ENCODE results near the gene TMTC1.

TMTC1 gene

DNA sequence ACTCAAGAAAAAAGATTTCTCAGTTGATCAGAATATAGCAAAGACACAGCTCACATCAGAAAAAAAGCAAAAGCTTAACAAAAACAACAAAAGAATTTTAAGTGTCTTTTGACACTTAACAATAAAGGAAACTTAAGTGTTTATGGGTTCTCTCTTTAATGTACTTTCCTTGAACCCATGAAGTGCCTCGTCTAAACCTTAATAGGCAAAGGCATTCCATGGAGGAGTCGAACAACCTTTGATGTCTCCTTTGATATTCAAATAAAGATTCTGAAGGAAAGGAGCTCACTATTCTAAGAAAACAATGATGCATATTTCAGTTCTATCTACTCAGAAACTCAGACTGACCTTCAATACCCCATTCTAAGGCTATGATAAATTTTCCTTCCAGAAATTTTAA is 116.7 kb downstream of the TMTC1 start:
- TF ChIP-seq, protein P1, sequence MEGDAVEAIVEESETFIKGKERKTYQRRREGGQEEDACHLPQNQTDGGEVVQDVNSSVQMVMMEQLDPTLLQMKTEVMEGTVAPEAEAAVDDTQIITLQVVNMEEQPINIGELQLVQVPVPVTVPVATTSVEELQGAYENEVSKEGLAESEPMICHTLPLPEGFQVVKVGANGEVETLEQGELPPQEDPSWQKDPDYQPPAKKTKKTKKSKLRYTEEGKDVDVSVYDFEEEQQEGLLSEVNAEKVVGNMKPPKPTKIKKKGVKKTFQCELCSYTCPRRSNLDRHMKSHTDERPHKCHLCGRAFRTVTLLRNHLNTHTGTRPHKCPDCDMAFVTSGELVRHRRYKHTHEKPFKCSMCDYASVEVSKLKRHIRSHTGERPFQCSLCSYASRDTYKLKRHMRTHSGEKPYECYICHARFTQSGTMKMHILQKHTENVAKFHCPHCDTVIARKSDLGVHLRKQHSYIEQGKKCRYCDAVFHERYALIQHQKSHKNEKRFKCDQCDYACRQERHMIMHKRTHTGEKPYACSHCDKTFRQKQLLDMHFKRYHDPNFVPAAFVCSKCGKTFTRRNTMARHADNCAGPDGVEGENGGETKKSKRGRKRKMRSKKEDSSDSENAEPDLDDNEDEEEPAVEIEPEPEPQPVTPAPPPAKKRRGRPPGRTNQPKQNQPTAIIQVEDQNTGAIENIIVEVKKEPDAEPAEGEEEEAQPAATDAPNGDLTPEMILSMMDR (IDR thresholded peaks at IDR 0.05; ENCODE audit: control insufficient read depth, extremely low read depth, insufficient read depth) = no peak
- DNase-seq (ENCODE audit: low read depth) = no peak

DNA sequence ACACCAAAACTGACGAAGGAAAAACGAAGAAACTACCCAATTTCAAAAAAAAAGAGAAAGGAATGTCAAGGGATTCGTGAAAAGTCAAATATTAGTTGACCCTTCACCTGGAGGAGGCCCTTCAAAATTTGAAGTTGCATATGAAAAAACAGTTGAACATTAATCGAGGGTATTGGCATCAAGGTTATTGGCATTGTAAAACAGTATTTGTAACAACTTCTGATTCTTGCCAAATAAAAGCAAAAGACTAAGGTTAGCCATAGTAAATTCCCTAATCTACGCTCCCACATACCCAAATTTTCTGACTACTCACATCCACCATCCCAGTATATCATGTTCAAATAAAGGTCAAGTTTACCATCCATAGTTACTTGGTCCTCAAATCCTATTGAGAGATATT is 118.6 kb downstream of the TMTC1 start:
- TF ChIP-seq, protein P1 (IDR thresholded peaks at IDR 0.05; ENCODE audit: control insufficient read depth, extremely low read depth, insufficient read depth) = no peak
- no peak for DNase-seq (ENCODE audit: low read depth)
- H3K4me3 ChIP-seq (ENCODE audit: low read depth, low read length) = no peak overlapping the region

More for the DNA sequence above, 116.7 kb downstream of the TMTC1 start:
- no peak overlapping the region for H3K4me3 ChIP-seq (ENCODE audit: low read depth, low read length)

- no peak overlapping the region for H3K4me3 ChIP-seq (ENCODE audit: low read depth, low read length)
- TF ChIP-seq, protein P1 (IDR thresholded peaks at IDR 0.05; ENCODE audit: control insufficient read depth, extremely low read depth, insufficient read depth) = no peak
- no peak for DNase-seq (ENCODE audit: low read depth)
Observed at GRCh38 chr12:29662734-29663323, 120.9 kb downstream of the TMTC1 start.

DNA sequence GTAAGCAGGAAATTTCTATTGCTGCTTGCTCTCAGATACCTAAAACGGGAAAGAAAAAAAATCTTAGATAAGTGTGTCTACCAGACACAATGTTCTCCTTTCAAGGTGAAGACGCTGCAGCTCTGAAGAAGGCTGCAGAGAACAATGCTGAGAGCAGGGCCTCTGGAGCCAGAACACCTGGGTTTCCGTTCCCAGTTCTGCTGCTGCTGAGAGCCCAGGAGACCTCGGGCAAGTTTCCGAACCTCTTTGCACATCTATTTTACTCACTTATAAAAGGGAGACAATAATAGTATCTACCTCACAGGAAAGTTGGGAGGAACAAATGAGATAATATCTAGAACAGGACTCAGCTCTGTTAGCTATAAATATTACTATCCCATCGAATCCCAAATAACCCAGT is 122.9 kb downstream of the TMTC1 start:
- DNase-seq (ENCODE audit: low read depth) = no peak
- no peak overlapping the region for H3K4me3 ChIP-seq (ENCODE audit: low read depth, low read length)
- TF ChIP-seq, protein P1 (IDR thresholded peaks at IDR 0.05; ENCODE audit: control insufficient read depth, extremely low read depth, insufficient read depth) = no peak

DNA sequence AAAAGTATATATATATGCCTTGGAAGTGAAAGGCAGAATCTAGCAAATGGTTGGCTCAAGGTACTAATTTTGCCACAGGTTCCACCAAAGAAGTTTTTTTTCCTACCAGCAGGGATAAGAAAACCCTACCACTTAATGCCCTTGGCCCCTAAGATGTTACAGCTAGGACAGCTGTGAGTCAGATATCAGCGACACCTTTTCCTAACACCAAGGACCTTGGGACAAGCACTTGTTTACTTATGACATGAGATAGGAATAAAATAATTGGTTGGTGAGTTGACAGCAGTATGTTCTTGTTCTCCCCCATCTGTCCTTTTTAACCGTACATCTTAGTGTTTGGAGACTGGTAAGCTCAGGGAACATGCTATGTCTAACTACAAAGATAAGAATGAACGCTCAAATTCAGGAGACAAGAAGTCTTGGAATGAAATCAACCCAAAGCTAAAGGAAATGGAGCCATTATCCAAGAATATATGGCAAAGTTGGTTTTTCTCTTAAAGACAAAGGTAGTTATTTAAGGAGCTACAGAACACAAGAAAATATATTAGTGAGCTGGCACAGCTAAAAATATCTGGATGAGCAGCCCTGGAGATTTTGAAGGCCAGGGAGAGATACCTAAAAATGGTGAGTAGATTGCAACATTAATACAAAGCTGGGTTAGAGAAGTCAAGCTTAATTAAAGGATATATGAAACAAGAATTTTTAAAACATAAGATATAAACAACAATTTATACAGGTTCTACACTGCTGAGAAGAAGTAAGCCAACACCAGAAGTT is 126.8 kb downstream of the TMTC1 start:
- TF ChIP-seq, protein P1 (IDR thresholded peaks at IDR 0.05; ENCODE audit: control insufficient read depth, extremely low read depth, insufficient read depth) = no peak
- no peak for DNase-seq (ENCODE audit: low read depth)
- H3K4me3 ChIP-seq (ENCODE audit: low read depth, low read length) = no peak overlapping the region

DNA sequence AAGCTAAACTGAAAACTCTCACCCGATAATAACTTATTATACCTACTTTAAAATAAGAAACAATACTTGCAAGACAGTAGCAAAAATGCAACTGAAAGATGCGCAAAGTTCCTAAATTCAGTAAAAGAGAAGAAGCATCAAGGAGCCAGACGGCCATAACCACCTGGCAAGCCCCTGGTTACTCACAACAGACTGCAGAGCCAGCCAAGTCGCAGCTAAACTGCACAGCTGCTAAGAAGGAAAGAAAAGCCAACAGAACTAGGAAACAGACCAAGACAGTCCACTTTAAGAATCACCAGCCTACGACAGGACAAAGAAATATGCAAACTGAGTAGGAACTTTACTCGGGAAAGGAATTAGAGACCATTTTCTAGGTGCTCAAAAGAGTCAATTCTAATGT is 127.9 kb downstream of the TMTC1 start:
- TF ChIP-seq, protein P1 (IDR thresholded peaks at IDR 0.05; ENCODE audit: control insufficient read depth, extremely low read depth, insufficient read depth) = no peak
- H3K4me3 ChIP-seq (ENCODE audit: low read depth, low read length) = no peak overlapping the region
- DNase-seq (ENCODE audit: low read depth) = no peak

All from LNCaP clone FGC (cell line).